SHP77 (cell line): ENCODE measurements around the gene STAG1.

ENCODE experiments used
- DNase-seq, 2 experiments: peaks; one replicate each; lab custom pipeline; 2025; lab: John Stamatoyannopoulos, UW

The STAG1 gene

DNA sequence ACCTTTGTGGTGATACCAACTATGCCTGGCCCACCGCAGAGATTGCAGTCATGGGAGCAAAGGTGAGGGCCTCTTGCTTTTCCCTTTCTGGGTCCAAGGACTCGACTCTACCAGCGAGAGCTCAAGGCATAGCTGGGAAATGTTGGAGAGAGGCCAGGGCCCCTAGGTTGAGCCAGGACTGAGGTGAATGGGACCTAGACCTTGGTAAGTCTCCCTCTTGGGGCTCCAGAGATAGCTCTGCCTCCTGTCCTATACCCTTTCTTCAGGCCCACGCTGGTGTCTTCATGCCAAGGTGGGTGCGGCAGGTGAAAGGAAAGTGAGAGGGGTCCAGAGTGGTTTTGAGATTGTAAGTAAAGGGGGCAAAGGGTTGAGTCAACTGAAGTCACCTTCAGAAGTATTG, 424.5 kb downstream of the STAG1 start:
- no peak for DNase-seq

DNA sequence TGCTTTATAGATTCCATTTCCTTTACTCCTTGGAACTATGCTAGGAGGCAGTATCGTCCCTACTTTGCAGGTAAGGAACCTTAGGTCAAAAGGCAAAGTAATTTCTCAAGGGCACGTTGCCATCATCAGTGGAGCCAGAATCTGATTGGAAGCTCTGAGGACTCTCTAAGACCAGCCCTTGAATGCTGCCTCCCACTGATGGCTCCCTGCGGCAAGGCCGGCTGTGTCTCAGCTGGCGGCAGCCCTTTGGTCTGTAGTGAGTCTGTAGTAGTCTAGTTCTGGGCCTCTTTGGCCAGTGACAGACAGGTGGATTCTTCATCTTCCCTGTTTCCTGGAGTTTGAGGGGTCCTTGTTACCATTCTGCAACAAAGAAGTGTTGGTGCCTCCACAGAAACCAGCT, 425.9 kb downstream of the STAG1 start:
- DNase-seq: no peak

DNA sequence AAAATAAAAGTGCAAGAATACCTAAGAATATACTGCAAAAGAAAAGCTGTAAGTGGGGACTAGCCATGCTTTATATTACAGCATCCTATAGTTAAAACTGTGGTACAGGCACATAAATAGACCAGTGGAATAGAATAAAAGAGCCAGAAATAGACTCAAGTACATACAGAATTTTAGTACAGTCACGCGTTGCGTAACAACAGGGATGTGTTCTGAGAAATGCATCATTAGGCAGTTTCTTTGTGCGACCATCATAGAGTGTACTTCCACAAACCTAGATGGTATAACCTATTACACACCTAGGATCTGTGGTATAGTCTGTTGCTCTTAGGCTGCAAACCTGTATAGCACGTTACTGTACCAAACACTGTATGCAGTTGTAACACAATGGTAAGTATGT, 440.2 kb downstream of the STAG1 start:
- no peak for DNase-seq

DNA sequence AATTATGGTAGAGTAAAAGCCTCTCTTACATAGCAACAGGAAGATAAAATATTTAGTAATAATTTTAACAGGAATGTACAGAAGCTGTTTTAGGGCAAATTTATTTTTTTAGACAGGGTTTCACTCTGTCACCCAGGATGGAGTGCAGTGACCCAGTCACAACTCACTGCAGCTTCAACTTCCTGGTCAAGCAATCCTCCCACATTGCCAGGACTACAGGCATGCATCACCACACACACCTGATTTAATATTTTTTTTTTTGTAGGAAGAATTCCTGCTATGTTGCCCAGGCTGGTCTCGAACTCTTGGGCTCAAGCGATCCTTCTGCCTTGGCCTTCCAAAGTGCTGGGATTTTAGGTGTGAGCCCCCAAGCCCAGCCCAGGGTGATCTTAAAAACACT, 440.9 kb downstream of the STAG1 start:
- no peak for DNase-seq

DNA sequence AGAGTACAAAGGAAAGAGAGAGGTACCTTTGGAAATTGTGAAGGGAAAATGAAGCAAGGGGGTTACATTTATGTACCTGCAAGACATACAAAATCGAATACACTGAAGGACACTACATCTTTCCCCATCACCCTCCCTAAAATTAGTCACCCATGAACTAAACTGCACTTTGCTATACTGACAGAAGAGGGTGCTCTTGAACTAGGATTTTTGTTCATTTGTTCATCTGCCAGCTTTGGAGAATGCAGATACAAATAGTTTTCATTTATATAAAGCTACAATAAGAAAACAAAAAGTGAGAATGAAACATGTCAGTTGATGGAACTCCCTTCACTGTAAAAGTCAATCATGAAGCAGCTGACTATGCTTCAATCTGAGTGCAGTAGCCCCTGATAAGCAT, 446.3 kb downstream of the STAG1 start:
- DNase-seq: peak; percentile 16 to 19

DNA sequence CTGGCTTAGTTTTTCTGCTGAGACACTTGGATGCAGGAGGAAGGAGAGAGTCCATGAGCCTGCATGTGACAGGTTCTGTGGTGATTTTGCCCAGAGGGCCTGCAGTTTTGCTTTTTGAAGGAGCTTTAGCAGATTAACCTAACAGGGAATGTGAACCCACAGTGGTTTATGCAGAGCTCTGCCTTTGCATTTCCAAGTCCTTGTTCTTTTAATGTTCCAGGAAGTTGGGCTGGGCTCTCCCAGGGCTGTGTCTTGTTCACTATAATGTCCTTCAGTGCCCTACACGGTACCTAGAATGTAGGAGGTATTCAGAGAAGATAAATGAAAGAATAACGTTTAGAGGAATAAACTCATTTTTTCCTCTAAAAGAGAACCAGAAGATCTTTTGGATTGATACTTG, 451.7 kb downstream of the STAG1 start:
- no peak for DNase-seq

DNA sequence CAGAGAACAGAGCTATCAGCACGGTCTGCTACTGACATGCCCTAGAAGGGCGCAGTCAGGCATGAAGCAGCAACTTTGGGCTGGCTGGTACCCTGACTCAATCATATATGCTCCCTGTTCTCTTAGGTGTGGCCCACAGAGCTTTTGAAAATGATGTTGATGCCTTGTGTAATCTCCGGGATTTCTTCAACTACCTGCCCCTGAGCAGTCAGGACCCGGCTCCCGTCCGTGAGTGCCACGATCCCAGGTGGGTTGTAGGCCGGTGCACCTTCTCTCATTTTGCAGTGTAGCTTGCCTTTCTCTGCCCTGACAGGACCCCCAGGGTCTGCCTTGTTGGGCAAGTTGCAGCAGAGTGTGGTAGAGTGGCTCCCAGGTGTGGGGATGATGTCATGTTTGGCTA, 454.4 kb downstream of the STAG1 start:
- DNase-seq: no peak

DNA sequence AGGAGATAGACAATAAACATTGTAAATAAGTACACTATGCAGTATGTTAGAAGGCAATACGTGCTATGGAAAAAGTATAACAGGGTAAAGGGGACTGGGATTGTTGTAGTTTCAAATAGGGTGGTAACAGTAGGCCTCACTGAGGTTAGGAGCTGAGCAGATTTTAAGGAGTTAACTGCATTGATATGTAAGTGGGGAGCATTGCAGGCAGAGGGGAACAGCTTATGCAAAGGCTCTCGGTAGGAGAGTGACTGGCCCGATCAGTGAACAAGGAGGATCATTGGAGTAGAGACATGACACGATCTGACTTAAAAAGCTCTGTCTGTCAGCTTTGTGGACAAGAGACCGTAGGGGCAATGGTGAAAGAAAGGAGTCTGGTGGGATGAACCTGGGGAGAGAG, 455.2 kb downstream of the STAG1 start:
- DNase-seq: no peak

DNA sequence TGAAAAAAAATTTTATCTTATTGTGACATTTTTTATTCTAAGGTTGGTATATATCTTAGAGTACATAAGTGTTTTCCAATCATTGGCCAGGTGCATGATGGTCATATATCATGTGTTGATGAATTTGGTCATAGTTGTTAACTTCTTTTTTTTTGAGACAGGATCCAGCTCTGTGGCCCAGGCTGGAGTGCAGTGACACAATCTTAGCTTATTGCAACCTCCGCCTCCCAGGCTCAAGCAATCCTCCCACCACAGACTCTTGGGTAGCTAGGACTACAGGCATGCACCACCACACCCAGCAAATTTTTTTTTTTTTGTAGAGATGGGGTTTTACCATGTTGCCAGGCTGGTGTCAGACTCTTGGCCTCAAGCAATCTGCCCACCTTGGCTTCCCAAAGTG, 458.0 kb downstream of the STAG1 start:
- no peak for DNase-seq

DNA sequence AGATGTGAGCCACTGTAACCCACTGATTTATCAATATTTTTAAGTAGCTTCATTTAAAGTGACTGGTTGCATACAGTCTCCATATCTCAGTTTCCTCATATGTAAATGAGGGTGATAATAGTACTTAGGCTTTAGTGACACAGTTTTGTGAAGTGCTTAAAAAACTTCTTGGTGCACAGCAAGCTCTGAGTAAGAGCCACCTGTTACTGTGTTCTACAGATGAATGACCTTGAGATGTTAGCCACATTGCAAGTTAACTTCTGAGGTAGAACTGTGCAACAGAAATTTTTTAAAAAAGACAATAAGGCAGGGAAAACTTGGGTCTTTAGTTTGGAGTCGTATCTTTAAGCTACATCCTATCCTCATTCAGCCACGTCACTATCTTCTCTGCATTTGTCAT, 458.9 kb downstream of the STAG1 start:
- no peak for DNase-seq

DNA sequence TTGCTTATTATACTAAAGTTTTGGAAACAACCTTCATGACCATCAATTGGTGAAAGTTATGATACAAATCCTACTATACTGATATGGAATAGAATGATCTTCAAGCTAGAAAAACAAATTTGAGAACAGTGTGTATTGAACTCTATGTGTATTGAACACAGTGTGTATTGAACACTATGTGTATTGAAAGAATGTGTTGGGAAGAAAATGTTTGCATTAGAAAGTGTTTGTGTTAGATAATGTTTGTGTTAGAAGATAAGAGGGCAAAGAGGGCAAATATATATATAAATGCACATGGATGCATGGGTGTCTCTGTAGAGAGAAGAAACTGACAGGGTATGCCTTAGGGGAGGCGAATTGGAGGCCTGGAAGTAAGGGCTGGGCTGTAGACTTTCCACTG, 459.7 kb downstream of the STAG1 start:
- DNase-seq: no peak

DNA sequence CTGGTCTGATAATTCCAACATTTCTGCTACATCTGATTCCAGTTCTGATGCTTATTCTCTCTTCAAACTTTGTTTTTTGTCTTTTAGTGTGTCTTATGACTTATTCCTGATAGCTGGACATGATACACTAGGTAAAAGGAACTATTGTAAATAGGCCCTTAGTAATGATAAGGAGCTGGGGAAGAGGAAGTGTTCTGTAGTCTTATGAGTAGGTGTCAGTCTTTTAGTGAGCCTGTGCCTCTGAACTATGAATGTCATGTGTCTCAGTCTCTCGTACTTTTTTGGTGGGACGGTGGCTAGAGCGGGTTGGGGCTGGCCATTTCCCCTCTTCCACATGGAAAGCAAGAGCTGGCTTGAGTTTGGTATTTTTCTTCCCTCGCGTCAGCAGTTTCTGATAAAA, 460.9 kb downstream of the STAG1 start:
- no peak for DNase-seq
